HEK293 (cell line): ENCODE data around the gene HIF3A.

ENCODE experiments used
- ZNF132 ChIP-seq: fragments of 450-650 bp; formaldehyde crosslinking; IDR thresholded peaks from 2 replicates; pipeline ENCODE4 v1.5.1; 2017; ENCODE audit warnings: missing biosample characterization, missing genetic modification characterization, borderline replicate concordance
- TF ChIP-seq, protein P1 (sequence below): fragments of 450-650 bp; formaldehyde crosslinking; IDR thresholded peaks from 2 replicates; pipeline ENCODE4 v1.5.1; 2016; ENCODE audit warnings: missing biosample characterization, missing genetic modification characterization, borderline replicate concordance
- TF ChIP-seq, protein P2 (sequence below): fragments of 450-650 bp; formaldehyde crosslinking; IDR thresholded peaks from 2 replicates; pipeline ENCODE4 v1.5.1; 2016; ENCODE audit warnings: missing biosample characterization, missing genetic modification characterization

DNA sequence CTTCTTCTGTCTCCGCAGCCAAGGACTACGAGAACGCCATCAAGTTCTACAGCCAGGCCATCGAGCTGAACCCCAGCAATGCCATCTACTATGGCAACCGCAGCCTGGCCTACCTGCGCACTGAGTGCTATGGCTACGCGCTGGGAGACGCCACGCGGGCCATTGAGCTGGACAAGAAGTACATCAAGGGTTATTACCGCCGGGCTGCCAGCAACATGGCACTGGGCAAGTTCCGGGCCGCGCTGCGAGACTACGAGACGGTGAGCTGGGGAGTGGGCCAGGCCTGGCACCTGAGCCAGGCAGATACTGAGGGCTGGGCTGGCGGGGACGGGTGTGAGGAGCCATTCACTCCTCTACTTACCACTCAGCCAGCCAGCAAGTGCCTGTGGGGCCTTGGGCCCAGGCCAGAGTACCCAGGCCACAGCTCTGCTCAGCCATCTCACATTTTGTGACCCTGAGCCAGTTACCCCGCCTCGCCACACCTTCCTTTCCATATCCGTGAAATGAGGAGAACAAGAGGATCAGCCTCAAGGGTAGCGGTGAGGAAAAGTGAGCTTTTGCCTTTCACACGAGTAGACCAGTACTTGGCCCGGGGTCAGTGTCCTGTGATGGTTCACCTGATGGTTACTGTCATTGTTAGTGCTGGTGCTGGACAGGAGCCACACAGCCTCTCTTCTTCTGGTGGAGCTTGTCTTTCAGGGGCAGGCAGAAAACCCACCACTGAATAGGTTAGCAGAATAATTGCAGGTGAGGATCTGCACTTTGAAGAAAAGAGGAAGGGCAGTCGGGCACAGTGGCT, 57.1 kb downstream of the HIF3A start:
- TF ChIP-seq ZNF132 (tag by site-specific recombination): no peak
- TF ChIP-seq, protein P1, sequence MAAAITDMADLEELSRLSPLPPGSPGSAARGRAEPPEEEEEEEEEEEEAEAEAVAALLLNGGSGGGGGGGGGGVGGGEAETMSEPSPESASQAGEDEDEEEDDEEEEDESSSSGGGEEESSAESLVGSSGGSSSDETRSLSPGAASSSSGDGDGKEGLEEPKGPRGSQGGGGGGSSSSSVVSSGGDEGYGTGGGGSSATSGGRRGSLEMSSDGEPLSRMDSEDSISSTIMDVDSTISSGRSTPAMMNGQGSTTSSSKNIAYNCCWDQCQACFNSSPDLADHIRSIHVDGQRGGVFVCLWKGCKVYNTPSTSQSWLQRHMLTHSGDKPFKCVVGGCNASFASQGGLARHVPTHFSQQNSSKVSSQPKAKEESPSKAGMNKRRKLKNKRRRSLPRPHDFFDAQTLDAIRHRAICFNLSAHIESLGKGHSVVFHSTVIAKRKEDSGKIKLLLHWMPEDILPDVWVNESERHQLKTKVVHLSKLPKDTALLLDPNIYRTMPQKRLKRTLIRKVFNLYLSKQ (tag by site-specific recombination): no peak
- TF ChIP-seq, protein P2, sequence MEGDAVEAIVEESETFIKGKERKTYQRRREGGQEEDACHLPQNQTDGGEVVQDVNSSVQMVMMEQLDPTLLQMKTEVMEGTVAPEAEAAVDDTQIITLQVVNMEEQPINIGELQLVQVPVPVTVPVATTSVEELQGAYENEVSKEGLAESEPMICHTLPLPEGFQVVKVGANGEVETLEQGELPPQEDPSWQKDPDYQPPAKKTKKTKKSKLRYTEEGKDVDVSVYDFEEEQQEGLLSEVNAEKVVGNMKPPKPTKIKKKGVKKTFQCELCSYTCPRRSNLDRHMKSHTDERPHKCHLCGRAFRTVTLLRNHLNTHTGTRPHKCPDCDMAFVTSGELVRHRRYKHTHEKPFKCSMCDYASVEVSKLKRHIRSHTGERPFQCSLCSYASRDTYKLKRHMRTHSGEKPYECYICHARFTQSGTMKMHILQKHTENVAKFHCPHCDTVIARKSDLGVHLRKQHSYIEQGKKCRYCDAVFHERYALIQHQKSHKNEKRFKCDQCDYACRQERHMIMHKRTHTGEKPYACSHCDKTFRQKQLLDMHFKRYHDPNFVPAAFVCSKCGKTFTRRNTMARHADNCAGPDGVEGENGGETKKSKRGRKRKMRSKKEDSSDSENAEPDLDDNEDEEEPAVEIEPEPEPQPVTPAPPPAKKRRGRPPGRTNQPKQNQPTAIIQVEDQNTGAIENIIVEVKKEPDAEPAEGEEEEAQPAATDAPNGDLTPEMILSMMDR: no peak
